Activated B cell treated with CpG ODN at 0.5 μM for 24 hours (primary cell): ENCODE measurements around the gene STK17B. TPM values are rescaled to one million over a fixed set of nuclear protein-coding genes. Genes with fewer than 3 reads are reported as not detected.

Experiments used
- ATAC-seq: fragments of 200-7000 bp; cut with Tn5 transposase; one replicate; pipeline ENCODE4 v1.10.0; 2021; ENCODE audit warnings: low read depth, mild to moderate bottlenecking, moderate library complexity
- CTCF ChIA-PET: fragments of 350-600 bp; sonication (Branson Sonifier 250); formaldehyde crosslinking; loops from one replicate; lab custom pipeline; 2021; ENCODE audit warnings: antibody characterized with exemption; lab: Charles Lee
- POLR2A ChIA-PET: fragments of 350-600 bp; sonication (Branson Sonifier 250); formaldehyde crosslinking; loops from one replicate; lab custom pipeline; 2021; ENCODE audit warnings: antibody characterized with exemption; lab: Charles Lee
- DNase-seq: peaks from one replicate; pipeline ENCODE4 v3.0.0; 2022
- H3K27ac Mint-ChIP-seq: one replicate; pipeline ENCODE4 v1.8.0; 2020; ENCODE audit warnings: mixed read lengths
- H3K27me3 Mint-ChIP-seq: one replicate; pipeline ENCODE4 v1.8.0; 2021; ENCODE audit warnings: mixed read lengths
- H3K36me3 Mint-ChIP-seq: one replicate; pipeline ENCODE4 v1.8.0; 2021; ENCODE audit warnings: low read depth, mixed read lengths
- H3K4me1 Mint-ChIP-seq: one replicate; pipeline ENCODE4 v1.8.0; 2021; ENCODE audit warnings: mixed read lengths
- H3K4me3 Mint-ChIP-seq: one replicate; pipeline ENCODE4 v1.8.0; 2020; ENCODE audit warnings: mild to moderate bottlenecking, mixed read lengths
- H3K9me3 Mint-ChIP-seq: one replicate; pipeline ENCODE4 v1.8.0; 2020; ENCODE audit warnings: mixed read lengths
- intact Hi-C: fragments of 100-400 bp; cut with micrococcal nuclease; formaldehyde crosslinking; loops from one replicate; pipeline ENCODE4 v1.15.1; 2024
- total RNA-seq: library from RNA; stranded (reverse); gene quantifications from 2 replicates; pipeline ENCODE4 v1.2.3, GENCODE V29; 2022
- TF ChIP-seq, protein P1 (sequence below): fragments of 200-600 bp; IDR thresholded peaks from one replicate; pipeline ENCODE4 v1.8.0; 2022; ENCODE audit warnings: antibody characterized with exemption, mild to moderate bottlenecking

STK17B gene
- total RNA-seq, 1 donor from 2014 or later = 226 TPM

DNA sequence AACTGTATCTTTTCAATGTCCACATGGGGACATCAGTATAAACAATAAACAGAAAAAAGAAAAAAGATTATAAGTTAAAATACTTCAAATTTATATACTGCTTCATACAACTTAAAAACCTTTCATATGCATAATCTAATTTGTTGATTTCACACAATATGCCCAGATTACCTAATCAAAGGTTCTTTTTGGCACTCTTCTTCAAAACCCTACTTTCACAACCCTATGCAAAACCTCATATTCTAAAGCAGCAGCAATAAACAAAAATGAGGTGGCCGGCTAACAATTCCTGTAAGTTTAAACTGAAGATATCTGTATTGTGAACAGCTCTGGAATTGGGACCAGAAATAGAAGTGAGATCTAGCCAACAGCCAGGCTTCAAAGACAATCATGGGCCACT is 28.6 kb downstream of the STK17B start:
- TF ChIP-seq, protein P1, sequence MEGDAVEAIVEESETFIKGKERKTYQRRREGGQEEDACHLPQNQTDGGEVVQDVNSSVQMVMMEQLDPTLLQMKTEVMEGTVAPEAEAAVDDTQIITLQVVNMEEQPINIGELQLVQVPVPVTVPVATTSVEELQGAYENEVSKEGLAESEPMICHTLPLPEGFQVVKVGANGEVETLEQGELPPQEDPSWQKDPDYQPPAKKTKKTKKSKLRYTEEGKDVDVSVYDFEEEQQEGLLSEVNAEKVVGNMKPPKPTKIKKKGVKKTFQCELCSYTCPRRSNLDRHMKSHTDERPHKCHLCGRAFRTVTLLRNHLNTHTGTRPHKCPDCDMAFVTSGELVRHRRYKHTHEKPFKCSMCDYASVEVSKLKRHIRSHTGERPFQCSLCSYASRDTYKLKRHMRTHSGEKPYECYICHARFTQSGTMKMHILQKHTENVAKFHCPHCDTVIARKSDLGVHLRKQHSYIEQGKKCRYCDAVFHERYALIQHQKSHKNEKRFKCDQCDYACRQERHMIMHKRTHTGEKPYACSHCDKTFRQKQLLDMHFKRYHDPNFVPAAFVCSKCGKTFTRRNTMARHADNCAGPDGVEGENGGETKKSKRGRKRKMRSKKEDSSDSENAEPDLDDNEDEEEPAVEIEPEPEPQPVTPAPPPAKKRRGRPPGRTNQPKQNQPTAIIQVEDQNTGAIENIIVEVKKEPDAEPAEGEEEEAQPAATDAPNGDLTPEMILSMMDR = no peak
- intact Hi-C loops = no loop called here
- Mint-ChIP-seq H3K4me1 (peaks cover 48% of the 10 kb centered on the region), H3K4me3 (no peak overlapping the region), H3K27me3 (no peaks in the 10 kb centered on the region), H3K9me3 (no peaks in the 10 kb centered on the region), H3K27ac (no peak overlapping the region), H3K36me3 (peaks cover 85% of the 10 kb centered on the region)
- POLR2A ChIA-PET = interaction anchor here (1.2 kb wide), 1 partner anchor 18 kb away, joined by 3 read pairs; no protein-coding TSS in a partner anchor
- CTCF ChIA-PET = interaction anchor here (2.0 to 2.9 kb wide), 2 partner anchors 64 to 136 kb away, joined by 4 to 9 read pairs; no protein-coding TSS in a partner anchor
- no peak for DNase-seq
- no peak for ATAC-seq

GRCh38 chr2:196140213-196140612 is 31.2 kb downstream of the STK17B start:
- Mint-ChIP-seq H3K36me3 (peaks cover 87% of the 10 kb centered on the region), H3K27ac (no peak overlapping the region), H3K9me3 (peaks cover 3% of the 10 kb centered on the region), H3K4me1 (peaks cover 32% of the 10 kb centered on the region), H3K27me3 (no peaks in the 10 kb centered on the region), H3K4me3 (no peak overlapping the region)
- TF ChIP-seq, protein P1 = no peak
- DNase-seq (no peak), ATAC-seq (peak; percentile 21)
- ChIA-PET POLR2A (interaction anchor here (0.6 to 1.5 kb wide), 8 partner anchors 10 to 1087 kb away, joined by 3 to 17 read pairs (median 10); no protein-coding TSS in a partner anchor), CTCF (interaction anchor here (0.8 to 2.4 kb wide), 4 partner anchors 55 to 158 kb away, joined by 3 to 9 read pairs (median 3); no protein-coding TSS in a partner anchor)
- intact Hi-C loops = loop anchor here (1.0 kb wide), 1 partner anchor 10 kb away; no protein-coding TSS in a partner anchor

- Mint-ChIP-seq H3K27ac (peak overlapping the region; percentile 36), H3K4me3 (no peak overlapping the region), H3K4me1 (peaks cover 10% of the 10 kb centered on the region), H3K9me3 (peaks cover 11% of the 10 kb centered on the region), H3K27me3 (no peaks in the 10 kb centered on the region), H3K36me3 (peaks cover 89% of the 10 kb centered on the region)
- DNase-seq = no peak
- POLR2A ChIA-PET = interaction anchor here (0.6 to 1.5 kb wide), 3 partner anchors 34 to 146 kb away, joined by 3 to 4 read pairs (median 3); partner anchors contain the start of gene STK17B
- CTCF ChIA-PET = interaction anchor here (0.7 kb wide), 1 partner anchor 23 kb away, joined by 3 read pairs; no protein-coding TSS in a partner anchor
- TF ChIP-seq, protein P1 = no peak
- intact Hi-C loops = loop anchor here (1.0 to 2.0 kb wide), 2 partner anchors 8 to 36 kb away; no protein-coding TSS in a partner anchor
- no peak for ATAC-seq
Observed at GRCh38 chr2:196137271-196137670, 34.1 kb downstream of the STK17B start.

DNA sequence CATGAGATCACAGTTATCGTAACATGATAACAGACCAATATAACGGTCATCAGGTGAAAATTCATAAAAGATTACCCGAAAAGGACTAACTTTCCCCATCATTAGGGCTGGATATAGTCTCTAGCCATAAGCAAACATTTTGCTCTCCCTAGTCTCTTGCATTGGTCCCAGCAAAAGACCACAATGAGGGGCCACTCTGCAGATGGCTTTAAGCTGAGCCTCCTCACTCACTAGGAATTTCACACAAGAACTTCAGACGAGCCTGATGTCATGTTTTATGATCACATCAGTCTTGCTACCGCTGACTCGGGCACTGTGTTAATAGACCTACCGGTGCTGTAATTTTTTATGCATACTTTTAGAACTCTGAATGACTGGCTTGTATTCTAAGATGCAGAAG is 35.2 kb downstream of the STK17B start:
- Mint-ChIP-seq H3K27ac (no peak overlapping the region), H3K4me1 (peaks cover 7% of the 10 kb centered on the region), H3K4me3 (no peak overlapping the region), H3K9me3 (peaks cover 18% of the 10 kb centered on the region), H3K36me3 (peaks cover 87% of the 10 kb centered on the region), H3K27me3 (no peaks in the 10 kb centered on the region)
- ATAC-seq (no peak), DNase-seq (no peak)
- POLR2A ChIA-PET = interaction anchor here (0.6 to 1.4 kb wide), 2 partner anchors 35 to 46 kb away, joined by 3 to 7 read pairs; partner anchors contain the start of gene STK17B
- CTCF ChIA-PET = no interaction called here
- TF ChIP-seq, protein P1 = no peak
- intact Hi-C loops = loop anchor here (2.0 kb wide), 1 partner anchor 35 kb away; no protein-coding TSS in a partner anchor
